Measurements from ENCODE around the gene CERS2. TPM values are rescaled to one million over a fixed set of nuclear protein-coding genes. Genes with fewer than 3 reads are reported as not detected.

Gene CERS2
- total and polyA plus RNA-seq, 10 of the 15 experiments (the other 5 are each of a cell fraction or from before 2014, with no cell fraction given) = 9.2 to 87.9 (median 50.8) TPM

- Histone ChIP-seq H3K27ac (ENCODE audit: control insufficient read depth, insufficient read depth) (no peak overlapping the region), H3K4me1 (ENCODE audit: control insufficient read depth, insufficient read depth, low read length) (peaks cover 4% of the 10 kb centered on the region; the same call in 1 of the 2 replicates), H3K36me3 (ENCODE audit: control insufficient read depth in 2 of 2, insufficient read depth in 2 of 2, low read length in 1 of 2) (no peaks in the 10 kb centered on the region; a peak in 1 of 4 replicates), H4K20me1 (ENCODE audit: control insufficient read depth, insufficient read depth) (no peaks in the 10 kb centered on the region), H3K9ac (ENCODE audit: control insufficient read depth, insufficient read depth, low read length) (no peak overlapping the region), H2AFZ (ENCODE audit: control insufficient read depth, low read depth, low read length) (no peak overlapping the region), H3K4me3 (no peak overlapping the region), H3K27me3 (replicated peaks in 1 of 2; ENCODE audit: control insufficient read depth in 2 of 2, insufficient read depth in 2 of 2, low read length in 1 of 2) (no peaks in the 10 kb centered on the region), H3K4me2 (ENCODE audit: control insufficient read depth, insufficient read depth) (no peak overlapping the region), H3K9me3 (replicated peaks; ENCODE audit: control insufficient read depth, insufficient read depth, low read length) (no peaks in the 10 kb centered on the region), H3K79me2 (ENCODE audit: control insufficient read depth, insufficient read depth, low read length) (peaks cover under 1% of the 10 kb centered on the region)
- ChIA-PET SMC1A (ENCODE audit: uncharacterized antibody, unreplicated experiment) (interaction anchor here (0.7 kb wide), 1 partner anchor 78 kb away, joined by 3 read pairs; no protein-coding TSS in a partner anchor), RAD21 (ENCODE audit: unreplicated experiment) (no interaction called here), POLR2A (no interaction called here), CTCF (interaction anchor here (0.8 to 16.2 kb wide), 4 partner anchors 10 to 78 kb away, joined by 3 to 252 read pairs (median 4); partner anchors contain the start of genes ANXA9 and CERS2)
- in situ Hi-C loops (cut with MboI) = no loop called here
- intact Hi-C loops (cut with micrococcal nuclease; ENCODE audit: unreplicated experiment) = no loop called here
- BruUV-seq (replicated peaks) = no TSS peak
- FAIRE-seq = no peak
- WGBS (ENCODE audit: insufficient coverage, insufficient replicate concordance, low lambda C conversion rate, missing lambda C conversion rate) = 94% methylated on average over 3 of the region's 3 CpGs
- ATAC-seq = no peak
- DNase-seq (ENCODE audit: low read depth, low spot score) = no peak
- no peak for TF ChIP-seq IRF3 (IDR thresholded peaks at IDR 0.05)
- no peak for TF ChIP-seq BRCA1 (IDR thresholded peaks at IDR 0.05; ENCODE audit: low read depth, low read length)
- TF ChIP-seq NR2F1 (conservative IDR thresholded peaks at IDR 0.05) = no peak
- no peak for TF ChIP-seq MXI1 (IDR thresholded peaks at IDR 0.05; ENCODE audit: low read depth, low read length)
- TF ChIP-seq REST (IDR thresholded peaks at IDR 0.05; ENCODE audit: low read depth, low read length) = no peak
- TF ChIP-seq EP300 (IDR thresholded peaks at IDR 0.05; ENCODE audit: borderline replicate concordance in 1 of 2, control insufficient read depth in 1 of 2, low read depth in 2 of 2, low read length in 2 of 2) = no peak
- TF ChIP-seq CEBPZ (IDR thresholded peaks at IDR 0.05; ENCODE audit: low read depth, low read length) = no peak
- TF ChIP-seq FOXM1 (IDR thresholded peaks at IDR 0.05; ENCODE audit: low read depth, low read length) = no peak
- no peak for TF ChIP-seq RFX5 (IDR thresholded peaks at IDR 0.05; ENCODE audit: low read depth, low read length)
- no peak for TF ChIP-seq MTA2 (IDR thresholded peaks at IDR 0.05; ENCODE audit: low read depth)
- no peak for TF ChIP-seq YBX1 (IDR thresholded peaks at IDR 0.05)
- no peak for TF ChIP-seq NFYA (IDR thresholded peaks at IDR 0.05; ENCODE audit: borderline replicate concordance, low read depth, low read length)
- no peak for TF ChIP-seq BCLAF1 (IDR thresholded peaks at IDR 0.05)
Measured at GRCh38 chr1:151000408-151000807, 25.8 kb upstream of the CERS2 start.

Data from GM12878 (cell line).